ENCODE results near the gene VPS45. TPM values are rescaled to one million over a fixed set of nuclear protein-coding genes. Genes with fewer than 3 reads are reported as not detected.

Gene VPS45
- total and polyA plus RNA-seq, 2 of the 8 experiments (the other 6 are each of a cell fraction or from before 2014, with no cell fraction given) = 19.1 to 27.6 TPM

DNA sequence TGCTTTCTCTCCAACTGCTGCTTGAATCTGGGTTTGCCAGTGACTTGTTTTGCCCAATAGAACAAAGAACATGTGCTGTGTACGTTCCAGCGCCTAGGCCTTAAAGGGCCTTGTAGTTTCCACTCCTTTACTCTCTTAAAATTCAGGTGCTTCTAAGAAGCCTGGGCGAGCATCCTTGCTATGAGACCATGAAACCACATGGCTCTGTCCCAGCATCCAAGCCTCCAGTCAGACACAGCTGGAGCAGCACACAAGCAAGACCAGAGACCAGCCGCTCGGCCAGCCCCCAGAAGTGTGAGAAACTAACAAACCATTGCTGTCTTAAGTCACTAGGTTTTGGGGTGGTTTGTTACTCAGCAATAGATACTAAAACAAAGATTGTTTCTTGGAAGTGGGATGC is 97.2 kb downstream of the VPS45 start (continued):
- no peak for TF ChIP-seq CTCF (IDR thresholded peaks at IDR 0.05; ENCODE audit: control extremely low read depth in 1 of 3, insufficient read depth in 1 of 3, low read depth in 1 of 3, low read length in 3 of 3)

Data from H1 (cell line).